Activated T-cell treated with anti-CD3 and anti-CD28 coated beads for 1 hour (primary cell): ENCODE measurements around the gene GPR61.

ENCODE experiments used
- DNase-seq: peaks from one replicate; pipeline ENCODE4 v3.0.0-alpha.2; 2020; ENCODE audit warnings: low read depth

The GPR61 gene

DNA sequence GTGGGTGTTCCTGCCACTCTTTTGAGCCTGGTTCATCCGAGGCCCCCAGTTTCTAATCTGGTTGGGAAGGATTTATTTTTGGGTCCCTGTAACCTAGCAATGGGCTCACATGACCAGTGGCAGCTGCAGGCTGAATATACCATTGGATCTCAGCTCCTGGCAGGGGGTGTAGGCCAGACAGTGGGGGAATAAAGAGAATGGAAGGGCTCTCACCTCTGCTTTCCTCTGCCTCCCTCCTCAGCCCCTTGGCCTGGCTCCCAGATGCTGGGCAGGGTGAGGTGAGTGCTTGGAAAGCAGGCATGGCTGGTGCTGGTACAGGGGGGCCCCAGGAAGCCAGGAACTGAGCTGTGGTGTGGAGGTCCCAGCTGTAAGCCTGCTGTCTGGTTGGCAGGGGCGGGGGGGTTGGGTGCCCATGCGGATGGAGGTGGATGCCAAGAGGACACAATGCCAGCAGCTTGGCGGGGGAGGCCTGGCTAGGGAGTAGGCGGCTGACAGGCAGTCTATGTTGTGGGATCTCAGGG is 3.6 kb upstream of the GPR61 start:
- DNase-seq, result no peak

DNA sequence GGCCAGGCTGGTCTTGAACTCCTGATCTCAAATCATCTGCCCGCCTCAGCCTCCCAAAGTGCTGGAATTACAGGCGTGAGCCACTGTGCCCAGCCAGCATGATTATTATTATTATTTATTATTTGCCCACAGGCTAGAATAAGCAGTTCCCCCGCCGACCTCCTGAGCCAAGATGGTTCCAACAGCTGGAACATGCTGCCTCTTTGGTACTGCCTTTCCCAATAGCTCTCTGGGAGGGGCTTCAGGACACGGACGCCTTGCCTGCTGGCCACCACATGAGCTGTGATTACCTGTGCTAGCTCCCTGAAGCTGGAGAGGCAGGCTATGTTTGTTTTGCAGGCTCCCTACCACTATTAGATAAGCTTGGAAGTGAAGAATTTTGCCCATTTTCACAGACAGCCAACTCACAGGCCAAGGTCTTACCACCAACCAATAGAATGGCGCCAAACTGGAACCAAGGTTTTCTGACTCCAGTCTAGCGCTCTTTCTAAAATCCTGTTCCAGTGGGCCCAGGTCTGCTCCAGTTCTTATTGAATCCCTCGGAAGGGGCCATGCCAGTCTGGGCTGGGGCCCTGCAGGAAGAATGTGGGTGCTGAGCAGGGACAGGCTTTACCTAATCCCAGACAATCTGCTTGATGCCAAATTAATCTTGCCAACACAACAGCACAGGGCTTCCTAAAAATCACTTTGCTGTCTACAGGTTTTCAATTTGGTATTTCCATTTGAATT is 2.1 kb upstream of the GPR61 start:
- no peak for DNase-seq

DNA sequence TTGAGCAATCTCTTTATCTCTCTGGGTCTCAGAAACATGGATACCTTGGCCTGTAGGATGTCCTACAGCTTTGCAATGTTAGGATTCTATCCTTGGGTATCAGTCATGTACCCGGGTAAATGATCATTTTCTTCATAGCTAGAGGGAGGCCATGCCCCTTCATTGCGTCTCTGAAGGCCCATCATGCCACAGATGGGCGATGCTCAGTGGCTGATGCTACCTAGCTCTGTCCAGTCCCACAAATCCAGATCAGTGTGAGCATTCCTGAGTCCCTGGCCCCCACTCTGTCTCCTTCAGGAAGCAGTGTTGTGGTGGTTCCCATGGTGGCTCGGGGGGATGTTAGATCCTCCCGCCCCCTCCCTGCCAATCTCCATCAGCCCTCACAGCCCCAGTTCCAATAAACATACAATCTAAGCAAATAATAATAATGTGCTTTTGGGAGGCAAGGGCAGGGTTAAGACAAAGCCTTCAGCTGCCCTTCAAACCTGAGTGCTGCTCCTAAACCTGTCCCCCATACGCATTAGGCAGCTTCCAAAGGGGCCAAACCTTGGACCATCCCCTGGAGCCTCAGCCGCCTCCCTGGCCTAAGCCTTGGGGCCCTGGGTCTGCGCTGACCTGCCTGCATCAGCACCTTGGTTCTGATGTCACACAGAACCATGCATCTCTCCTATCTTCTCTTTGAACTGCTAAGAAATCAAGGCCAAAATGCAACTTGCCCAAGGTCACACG is 681 bp upstream of the GPR61 start:
- no peak for DNase-seq

DNA sequence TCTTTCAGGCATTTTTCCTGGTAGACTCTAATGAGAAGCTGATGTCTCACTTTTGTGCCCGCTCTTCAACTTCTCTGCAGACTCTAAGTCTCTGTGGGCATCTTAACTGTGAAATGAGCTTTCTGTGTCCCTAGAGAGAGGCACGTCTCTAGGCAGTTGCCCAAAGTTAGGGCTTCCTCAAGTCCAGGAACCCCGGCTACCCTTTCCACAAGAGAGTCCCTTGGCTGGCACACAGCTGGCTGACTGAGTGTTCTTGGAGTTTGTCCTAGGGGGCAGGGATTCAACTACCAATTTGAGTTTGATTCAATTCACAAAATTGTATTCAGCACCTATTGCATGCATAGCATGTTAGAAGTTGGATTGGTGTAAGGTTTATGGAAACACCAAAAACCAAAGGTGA is 1.4 kb downstream of the GPR61 start:
- no peak for DNase-seq

DNA sequence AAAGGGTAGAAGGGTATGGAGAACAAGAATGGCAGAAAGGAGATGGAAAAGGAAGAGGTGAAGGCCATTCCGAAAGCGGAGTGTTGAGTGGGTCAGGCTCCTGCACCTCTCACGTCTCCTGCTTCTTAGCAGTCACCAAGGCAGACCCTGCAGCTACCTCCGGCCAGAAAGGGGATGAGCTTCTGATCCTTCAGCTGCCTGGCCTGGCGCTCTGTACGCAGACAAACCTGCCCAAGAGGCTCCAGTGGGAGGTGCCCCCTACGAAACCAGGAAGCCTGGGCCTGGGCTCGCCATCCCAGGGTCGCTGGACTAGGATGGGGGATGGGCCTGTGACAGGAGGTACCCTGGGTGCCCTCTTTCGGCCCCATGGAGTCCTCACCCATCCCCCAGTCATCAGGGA is 3.0 kb downstream of the GPR61 start:
- no peak for DNase-seq

DNA sequence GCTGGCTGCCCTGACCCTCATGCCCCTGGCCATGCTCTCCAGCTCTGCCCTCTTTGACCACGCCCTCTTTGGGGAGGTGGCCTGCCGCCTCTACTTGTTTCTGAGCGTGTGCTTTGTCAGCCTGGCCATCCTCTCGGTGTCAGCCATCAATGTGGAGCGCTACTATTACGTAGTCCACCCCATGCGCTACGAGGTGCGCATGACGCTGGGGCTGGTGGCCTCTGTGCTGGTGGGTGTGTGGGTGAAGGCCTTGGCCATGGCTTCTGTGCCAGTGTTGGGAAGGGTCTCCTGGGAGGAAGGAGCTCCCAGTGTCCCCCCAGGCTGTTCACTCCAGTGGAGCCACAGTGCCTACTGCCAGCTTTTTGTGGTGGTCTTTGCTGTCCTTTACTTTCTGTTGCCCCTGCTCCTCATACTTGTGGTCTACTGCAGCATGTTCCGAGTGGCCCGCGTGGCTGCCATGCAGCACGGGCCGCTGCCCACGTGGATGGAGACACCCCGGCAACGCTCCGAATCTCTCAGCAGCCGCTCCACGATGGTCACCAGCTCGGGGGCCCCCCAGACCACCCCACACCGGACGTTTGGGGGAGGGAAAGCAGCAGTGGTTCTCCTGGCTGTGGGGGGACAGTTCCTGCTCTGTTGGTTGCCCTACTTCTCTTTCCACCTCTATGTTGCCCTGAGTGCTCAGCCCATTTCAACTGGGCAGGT is 3.8 kb downstream of the GPR61 start:
- DNase-seq, result no peak

DNA sequence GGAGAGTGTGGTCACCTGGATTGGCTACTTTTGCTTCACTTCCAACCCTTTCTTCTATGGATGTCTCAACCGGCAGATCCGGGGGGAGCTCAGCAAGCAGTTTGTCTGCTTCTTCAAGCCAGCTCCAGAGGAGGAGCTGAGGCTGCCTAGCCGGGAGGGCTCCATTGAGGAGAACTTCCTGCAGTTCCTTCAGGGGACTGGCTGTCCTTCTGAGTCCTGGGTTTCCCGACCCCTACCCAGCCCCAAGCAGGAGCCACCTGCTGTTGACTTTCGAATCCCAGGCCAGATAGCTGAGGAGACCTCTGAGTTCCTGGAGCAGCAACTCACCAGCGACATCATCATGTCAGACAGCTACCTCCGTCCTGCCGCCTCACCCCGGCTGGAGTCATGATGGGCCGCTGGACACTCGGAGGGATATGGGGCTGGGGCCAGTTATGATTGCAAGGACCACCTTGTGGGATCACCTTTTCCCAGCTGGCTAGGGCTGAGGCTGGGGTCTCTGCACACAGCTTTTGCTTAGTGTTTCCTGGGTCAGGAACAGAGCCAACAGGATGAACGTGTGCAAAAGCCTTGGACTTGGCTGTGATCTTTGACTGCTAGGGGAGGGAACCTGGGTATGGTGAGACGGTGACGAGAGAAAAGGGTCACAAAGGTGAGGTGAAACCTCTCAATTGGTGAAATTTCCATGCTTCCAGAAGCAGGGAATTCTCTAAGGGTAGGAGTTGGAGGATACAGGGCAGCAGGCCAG is 4.5 kb downstream of the GPR61 start:
- no peak for DNase-seq

DNA sequence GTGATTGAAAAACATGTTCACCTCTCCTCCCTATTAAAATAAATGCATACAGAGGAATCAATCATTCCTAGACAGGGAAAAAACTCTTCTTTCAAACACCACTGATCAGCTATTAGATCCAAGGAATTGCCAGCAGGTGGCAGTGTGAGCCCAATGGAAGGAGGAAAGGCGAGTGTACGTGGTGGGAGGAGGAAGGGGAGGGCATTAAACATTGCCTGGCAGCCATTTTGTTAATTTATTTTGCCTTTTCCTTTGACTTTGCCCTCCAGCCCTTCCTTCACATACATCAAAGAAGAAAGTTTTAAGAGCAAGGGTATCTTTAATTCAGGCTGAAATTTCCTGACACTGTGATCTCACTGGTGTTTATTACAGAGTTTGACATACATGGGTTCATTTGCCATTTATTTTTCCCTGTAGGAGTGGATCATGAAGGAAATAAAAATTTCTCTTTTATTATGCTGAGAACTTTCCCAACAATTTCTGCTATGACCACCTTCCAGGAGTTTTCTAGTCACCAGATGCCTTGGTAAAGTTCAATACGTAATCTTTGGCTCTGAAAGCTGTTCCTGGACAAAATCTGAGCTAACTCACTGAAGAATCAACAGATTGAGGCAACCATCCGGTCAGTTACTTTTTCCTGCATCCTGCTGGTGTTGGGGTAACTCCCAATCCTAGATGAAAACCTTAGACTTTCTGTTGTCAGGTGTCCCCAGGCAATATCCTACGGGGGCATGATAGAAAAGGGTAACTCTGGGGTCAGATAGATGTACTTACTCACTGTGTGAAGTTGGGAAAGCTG is 6.8 kb downstream of the GPR61 start:
- DNase-seq, result peak; percentile 89

DNA sequence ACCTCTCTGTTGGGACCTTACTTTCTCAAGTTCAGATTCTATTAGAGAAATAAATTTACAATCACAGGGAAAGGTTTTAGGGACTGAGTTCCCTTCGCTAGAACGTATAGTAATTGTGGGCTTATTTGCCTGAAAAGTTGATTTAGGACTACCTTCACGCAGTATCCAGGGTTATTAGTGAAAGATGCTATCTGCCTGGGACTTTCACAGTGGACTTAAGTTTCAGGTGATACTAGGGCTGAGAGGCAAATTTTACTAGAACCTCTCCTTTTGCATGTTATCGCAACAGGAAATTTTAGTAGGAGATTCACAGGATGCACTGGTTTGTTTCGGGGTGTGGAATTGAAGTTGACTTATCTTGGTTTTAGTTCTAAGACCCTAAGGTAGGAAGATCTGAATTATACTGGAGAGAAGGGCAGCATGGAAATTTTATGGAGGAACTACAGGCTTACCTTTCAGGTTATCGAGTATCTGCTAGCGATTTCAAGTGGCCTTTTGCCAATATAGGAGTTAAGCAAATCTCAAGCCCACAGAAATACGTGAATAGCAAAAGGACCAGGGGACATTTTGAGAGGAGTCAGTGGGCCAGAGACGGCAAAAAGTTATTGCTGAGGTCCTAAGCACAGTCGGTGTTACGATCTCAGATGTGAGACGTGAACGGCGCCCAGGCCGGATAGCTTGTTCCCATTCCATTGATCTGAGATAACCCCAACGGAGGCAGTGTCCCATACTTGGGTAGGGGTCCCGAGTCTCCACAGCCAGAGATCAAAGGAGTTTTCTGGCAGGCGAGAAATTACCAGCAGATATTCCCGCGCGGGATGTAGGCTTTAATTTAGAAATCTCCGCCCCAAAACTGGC is 8.0 kb downstream of the GPR61 start:
- DNase-seq, result no peak

DNA sequence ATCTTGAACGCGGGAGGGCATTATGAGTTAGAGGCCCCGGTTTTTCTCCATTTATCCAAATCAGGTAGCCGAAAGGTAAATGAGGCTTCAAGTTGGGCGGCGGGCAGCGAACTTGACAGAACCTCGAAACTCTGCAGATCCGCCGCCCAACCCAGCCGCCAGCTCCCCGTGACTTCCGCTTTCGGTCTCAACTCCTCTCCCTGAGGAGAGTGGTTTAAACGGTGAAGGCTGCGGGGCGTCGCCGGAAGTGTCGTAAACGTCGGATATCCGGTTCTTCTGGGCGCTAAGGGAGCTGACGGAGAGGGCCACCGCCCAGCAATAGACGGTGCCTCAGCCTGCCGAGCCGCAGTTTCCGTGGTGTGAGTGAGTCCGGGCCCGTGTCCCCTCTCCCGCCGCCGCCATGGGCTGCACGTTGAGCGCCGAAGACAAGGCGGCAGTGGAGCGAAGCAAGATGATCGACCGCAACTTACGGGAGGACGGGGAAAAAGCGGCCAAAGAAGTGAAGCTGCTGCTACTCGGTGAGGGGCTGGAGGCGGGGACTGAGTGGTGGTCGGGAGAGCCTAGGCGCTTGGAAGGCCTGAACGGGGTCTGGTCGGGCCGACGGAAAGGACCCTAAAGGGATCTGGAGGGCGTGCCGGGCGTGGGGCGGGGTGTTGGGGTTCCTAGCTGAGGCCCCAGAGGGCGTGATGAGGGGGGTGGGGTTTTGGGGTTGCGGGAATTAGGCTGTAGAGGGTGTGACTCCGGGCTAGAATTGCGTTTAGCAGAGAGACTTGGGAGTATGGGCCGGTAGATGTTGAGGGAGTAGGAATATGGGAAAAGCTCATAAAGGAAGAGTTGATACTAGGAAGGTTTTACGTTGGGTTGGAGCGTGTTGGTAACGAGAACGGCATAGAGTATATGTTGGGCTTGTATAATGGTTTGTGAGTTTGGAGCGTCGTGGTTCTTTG is 8.9 kb downstream of the GPR61 start, which contains the start of gene GNAI3:
TSS of gene GNAI3 (plus strand) at position 295 of the 947 bp plus-strand sequence. CDS start at position 401, 106 bp downstream.
- peak; percentile 88 for DNase-seq

DNA sequence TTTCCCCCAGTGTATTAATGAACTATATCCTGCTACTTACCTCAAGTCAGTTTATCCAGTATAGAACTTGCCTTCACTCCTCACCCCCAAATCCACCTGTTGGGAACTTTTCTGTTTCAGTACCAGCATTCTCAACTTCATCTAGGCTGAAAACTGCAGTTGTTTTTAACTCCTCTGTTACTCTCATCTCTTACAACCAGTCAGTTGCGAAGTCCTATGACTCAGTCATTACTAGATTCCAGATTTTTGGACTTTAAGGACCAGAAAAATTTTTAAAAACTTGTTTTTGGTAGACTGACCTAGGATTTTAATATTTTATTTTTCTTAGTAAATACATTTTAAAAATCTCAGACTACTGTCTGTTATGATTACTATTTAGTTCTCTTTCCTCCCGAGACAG is 16.9 kb downstream of the GPR61 start:
- DNase-seq, result no peak

DNA sequence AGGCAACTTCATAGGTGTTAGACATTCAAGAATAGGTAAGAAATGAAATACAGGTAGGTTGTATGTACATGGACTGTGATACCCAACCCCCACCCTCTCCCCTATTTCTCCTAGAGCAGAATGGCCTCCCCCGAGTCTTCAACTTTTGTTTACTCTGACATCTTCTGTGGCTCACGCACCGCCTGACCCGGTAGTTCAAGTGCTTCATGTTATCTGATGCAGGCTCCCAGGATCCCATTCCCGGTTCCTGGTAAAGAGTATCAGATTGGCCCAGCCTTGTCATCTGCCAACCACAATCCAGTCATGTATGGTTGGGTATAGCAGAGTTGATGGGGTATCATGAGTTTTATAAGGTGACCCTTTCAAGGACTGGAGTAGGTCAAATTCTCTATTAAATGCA is 17.8 kb downstream of the GPR61 start:
- DNase-seq, result no peak

DNA sequence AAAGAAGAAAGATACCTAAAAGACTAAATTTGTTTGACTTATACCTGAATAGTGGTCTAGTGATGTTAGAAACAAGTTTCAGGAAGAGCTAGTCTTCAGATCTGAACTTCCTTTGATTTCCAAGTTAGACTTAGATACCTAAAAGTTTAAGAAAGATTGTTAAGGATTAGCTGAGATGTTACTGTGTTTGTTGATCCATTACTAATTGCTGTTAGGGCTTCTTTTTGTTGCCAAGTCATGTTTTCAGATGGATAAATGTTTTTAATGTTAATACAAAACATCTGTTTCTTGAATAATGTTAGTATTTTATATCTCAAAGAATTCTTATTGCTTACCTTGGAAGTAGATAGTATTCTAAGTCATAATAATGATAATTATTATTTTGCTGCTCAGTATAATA is 20.3 kb downstream of the GPR61 start:
- DNase-seq, result no peak

DNA sequence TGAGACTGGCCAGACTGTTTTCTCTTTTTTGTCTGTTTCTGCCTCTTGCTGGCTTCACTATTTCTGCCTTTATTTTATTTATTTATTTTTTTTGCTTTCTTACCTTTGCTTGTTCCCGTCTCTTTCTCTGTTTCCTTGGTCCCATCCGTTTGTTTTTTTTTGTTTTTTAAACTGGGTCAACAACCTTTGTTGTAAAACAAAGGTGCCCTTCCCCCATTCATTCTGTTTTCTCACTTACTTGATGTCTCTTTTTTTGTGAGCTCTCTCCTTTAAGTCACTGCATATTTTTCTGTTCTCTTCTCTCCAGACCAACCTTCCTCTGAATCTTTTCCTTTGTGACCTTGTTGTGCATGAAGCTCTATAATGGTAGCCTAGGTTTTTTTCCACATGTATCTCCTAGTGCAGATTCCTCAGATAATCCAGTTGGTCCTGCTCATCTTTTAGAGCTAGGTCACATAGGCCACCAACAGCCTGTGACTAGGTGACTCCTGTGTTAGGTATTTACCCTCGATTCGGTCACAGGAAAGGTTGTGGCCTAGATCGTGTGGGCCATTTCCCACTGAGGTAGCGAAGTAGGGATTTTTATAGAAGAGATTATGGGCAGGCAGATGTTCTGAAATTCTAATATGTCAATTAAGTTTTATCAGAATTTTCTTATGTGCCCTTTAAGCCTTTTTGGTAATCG is 24.7 kb downstream of the GPR61 start:
- no peak for DNase-seq

DNA sequence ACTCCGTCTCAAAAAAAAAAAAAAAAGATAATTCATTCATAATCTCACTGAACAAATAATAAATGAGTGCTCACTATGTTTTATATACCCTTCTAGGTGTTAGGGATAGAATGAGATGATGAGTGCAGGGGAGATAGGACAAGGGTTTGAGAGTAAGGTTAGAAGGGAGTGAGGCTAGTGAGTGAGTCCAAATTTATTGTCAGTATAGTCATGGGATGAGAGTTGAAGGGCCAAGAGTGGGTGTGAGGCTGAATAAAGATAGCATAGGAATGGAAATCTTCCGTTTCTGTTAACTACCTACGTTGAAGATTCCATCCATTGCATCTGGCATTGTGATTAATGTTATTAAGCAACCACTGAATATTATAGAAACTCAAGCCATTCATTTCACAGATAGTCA is 25.6 kb downstream of the GPR61 start:
- no peak for DNase-seq

DNA sequence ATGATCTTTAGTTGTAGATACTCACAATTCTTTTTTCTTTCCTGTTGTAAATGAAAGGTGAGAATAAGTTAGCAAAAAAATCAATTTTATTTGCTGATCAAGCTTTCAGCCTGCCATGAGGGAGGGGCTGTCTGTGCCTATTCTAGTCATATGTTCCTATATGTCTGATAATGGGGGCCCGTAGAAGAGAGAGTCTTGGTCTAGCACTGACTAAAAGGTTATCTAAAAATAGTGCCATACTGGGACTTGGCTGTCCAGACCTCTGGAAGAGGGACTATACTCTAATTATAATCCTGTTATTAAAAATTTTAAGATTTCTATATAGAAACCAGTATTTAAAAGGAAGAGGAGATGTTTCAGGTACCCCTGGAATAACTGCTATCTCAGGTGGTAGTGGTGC is 27.3 kb downstream of the GPR61 start:
- DNase-seq, result no peak

DNA sequence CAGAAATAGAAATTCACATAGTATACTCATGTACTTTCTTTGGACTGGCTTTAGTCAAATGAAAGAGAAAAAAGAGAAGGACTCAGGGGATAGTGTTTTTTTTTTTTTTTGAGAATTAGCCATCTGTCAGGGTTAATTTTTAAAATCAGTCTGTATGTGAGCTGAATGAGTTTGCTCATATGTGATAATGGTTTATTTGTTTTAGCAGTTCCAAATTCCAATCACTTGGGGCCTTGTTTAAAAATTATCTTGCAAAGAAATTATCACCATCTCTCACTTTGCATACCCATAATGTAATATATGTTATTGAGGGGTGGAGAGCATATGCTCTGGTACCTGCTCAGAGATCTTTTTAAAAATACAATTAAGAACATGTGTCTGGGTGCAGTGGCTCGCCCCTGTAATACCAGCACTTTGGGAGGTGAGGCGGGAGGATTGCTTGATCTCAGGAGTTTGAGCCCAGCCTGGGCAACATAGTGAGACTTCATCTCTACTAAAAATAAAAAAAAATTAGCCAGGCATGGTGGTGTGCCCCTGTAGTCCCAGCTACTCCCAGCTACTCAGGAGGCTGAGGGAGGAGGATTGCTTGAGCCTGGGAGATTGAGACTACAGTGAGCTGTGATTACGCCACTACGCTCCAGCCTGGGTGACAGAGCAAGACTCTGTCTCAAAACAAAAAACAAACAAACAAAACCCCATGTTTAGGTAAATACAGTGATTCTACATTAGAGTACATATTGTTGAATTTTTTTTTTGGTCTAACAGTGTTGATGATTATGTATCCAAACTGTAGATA is 28.4 kb downstream of the GPR61 start:
- DNase-seq, result no peak

DNA sequence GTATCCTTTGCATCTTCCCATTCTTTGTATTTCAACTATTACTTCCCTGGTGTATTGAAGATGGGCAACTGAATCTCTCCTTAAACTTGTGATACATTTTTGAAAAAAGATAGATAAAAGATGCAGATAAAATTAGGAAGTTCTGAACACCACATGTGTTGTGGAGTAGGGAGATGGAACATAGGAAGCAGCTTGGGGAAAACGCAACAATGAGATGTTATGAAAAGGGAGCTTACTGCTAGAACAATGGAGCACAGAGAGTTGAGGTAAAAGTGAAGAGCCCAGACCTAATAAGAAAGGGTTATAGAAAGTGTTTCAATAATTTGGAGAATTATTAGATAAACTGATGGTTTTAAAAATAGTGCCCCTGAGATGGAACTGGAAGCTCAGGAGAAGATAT is 29.7 kb downstream of the GPR61 start:
- no peak for DNase-seq
